Gastrocnemius medialis (tissue), 4 donors: ENCODE measurements around the gene CCDC33. TPM values are rescaled to one million over a fixed set of nuclear protein-coding genes. Genes with fewer than 3 reads are reported as not detected.

Source experiments
- ATAC-seq, 2 donors: fragments of 150-250 bp; one replicate each; pipeline ENCODE4 v1.9.1; 2016
- DNase-seq, 2 donors: peaks; one replicate each; pipeline ENCODE4 v3.0.0-alpha.2; 2019
- H3K27ac ChIP-seq, 4 donors: fragments of 200-600 bp; sonication (generic); 1 replicate in 1 of 4; 2 replicates in 3 of 4; pipeline ENCODE4 v1.5.1; 2016 to 2018; ENCODE audit warnings: mild to moderate bottlenecking in 2 of 4, moderate library complexity in 1 of 4
- H3K27me3 ChIP-seq, 3 donors: fragments of 200-600 bp; sonication (generic) in 2 of 3; 1 replicate in 1 of 3; 2 replicates in 2 of 3; pipeline versions ENCODE4 v1.5.1 to v1.6.0; 2016 to 2019; ENCODE audit warnings: mild to moderate bottlenecking in 1 of 3, moderate library complexity in 1 of 3
- H3K36me3 ChIP-seq, 2 donors: fragments of 200-600 bp; sonication (generic) in 1 of 2; one replicate each; pipeline ENCODE4 v1.5.1; 2017 to 2018
- H3K4me1 ChIP-seq, 2 donors: fragments of 200-600 bp; sonication (generic) in 1 of 2; one replicate each; pipeline ENCODE4 v1.5.1; 2016 to 2017; ENCODE audit warnings: mild to moderate bottlenecking in 2 of 2
- H3K4me3 ChIP-seq, 4 donors: fragments of 200-600 bp; sonication (generic) in 3 of 4; 1 replicate in 1 of 4; 2 replicates in 3 of 4; pipeline ENCODE4 v1.5.1; 2016 to 2019; ENCODE audit warnings: mild to moderate bottlenecking in 2 of 4
- H3K9me3 ChIP-seq, 3 donors: fragments of 200-600 bp; sonication (generic) in 2 of 3; 1 replicate in 1 of 3; 2 replicates in 2 of 3; pipeline ENCODE4 v1.5.1; 2016 to 2019
- CTCF ChIP-seq, 5 experiments: fragments of 450-650 bp in 3 of 5; fragments of 200-600 bp in 2 of 5; sonication (generic) in 2 of 5; IDR thresholded peaks in 4 of 5; conservative IDR thresholded peaks in 1 of 5; 1 replicate in 4 of 5; 2 replicates in 1 of 5; pipeline ENCODE4 v1.5.1; 2016 to 2019; ENCODE audit warnings: antibody characterized with exemption in 5 of 5, mild to moderate bottlenecking in 3 of 5, moderate library complexity in 3 of 5
- POLR2A ChIP-seq, 2 donors: fragments of 450-650 bp; IDR thresholded peaks; one replicate each; pipeline ENCODE4 v1.6.1; 2017; ENCODE audit warnings: antibody characterized with exemption in 2 of 2, mild to moderate bottlenecking in 2 of 2, moderate library complexity in 2 of 2
- in situ Hi-C, 4 donors: fragments of 200-750 bp; cut with MboI; loops; one replicate each; pipeline versions ENCODE4 v1.15.0 to v1.8.0; 2017; ENCODE audit warnings: low sequenced_read_pairs in 4 of 4
- intact Hi-C: fragments of 100-400 bp; cut with DNase I; formaldehyde crosslinking; loops from one replicate; pipeline ENCODE4 v1.15.1; 2023; ENCODE audit warnings: low total_unique reads
- total RNA-seq, 4 donors: library from RNA; depleted of rRNA; stranded (reverse); fragments of >200 nt; gene quantifications; one replicate each; pipeline versions ENCODE4 v1.1.0 to v1.2.3, GENCODE V29; 2016

CCDC33 gene
- total RNA-seq, 4 donors from 2014 or later, result not detected

DNA sequence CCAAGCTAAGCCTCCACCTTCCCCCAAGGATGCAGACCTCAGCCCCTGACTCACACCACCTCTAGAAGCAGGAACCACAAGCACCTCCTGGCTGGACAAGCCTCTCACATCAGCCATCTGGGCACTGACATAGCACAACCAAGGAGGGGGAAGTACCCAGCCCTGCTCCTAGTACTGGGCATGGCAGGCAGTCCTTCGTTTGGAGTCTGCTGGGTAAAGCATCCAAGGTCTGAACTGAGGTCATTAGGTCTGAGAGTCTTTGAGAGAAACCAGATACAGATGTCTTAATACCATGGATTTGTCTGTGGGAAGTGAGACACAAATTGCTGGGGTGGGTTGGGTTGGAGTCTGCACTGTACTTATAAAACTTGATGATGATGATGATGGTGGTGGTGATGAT, 61.8 kb downstream of the CCDC33 start:
- Histone ChIP-seq H3K9me3 (no peaks in the 10 kb centered on the region), H3K36me3 (no peaks in the 10 kb centered on the region), H3K27me3 (peaks cover 0 to 13% (median 4%) of the 10 kb centered on the region in 3 donors), H3K27ac (no peak overlapping the region), H3K4me3 (no peak overlapping the region), H3K4me1 (no peaks in the 10 kb centered on the region)
- in situ Hi-C loops, result no loop called here
- no peak for TF ChIP-seq POLR2A (IDR thresholded peaks at IDR 0.05)
- no peak for TF ChIP-seq CTCF (IDR thresholded peaks at IDR 0.05 in 4 of 5, conservative IDR thresholded peaks at IDR 0.05 in 1 of 5)
- intact Hi-C loops, result no loop called here
- DNase-seq (no peak), ATAC-seq (peak in 1 of 2 donors; percentile 6)

- H3K4me3 ChIP-seq, result no peak overlapping the region
- TF ChIP-seq POLR2A (IDR thresholded peaks at IDR 0.05) (no peak), CTCF (IDR thresholded peaks at IDR 0.05 in 4 of 5, conservative IDR thresholded peaks at IDR 0.05 in 1 of 5) (no peak)
- H3K9me3 ChIP-seq, result no peaks in the 10 kb centered on the region
- no peak overlapping the region for H3K27ac ChIP-seq
- in situ Hi-C loops, result loop anchor here in 2 of 4 donors (10.0 to 25.0 kb wide), 2 partner anchors 165 to 338 kb away; partner anchors contain the start of gene ISLR2 (in 1 of the 2)
- H3K27me3 ChIP-seq, result peaks cover 0 to 7% (median 6%) of the 10 kb centered on the region in 3 donors
- ATAC-seq (no peak), DNase-seq (no peak)
- intact Hi-C loops, result no loop called here
- H3K4me1 ChIP-seq, result no peaks in the 10 kb centered on the region
- no peaks in the 10 kb centered on the region for H3K36me3 ChIP-seq
Measured at GRCh38 chr15:74300057-74300795, 64.1 kb downstream of the CCDC33 start.

- Histone ChIP-seq H3K9me3 (no peaks in the 10 kb centered on the region), H3K27me3 (peaks cover 4 to 15% (median 9%) of the 10 kb centered on the region in 3 donors), H3K36me3 (no peaks in the 10 kb centered on the region), H3K27ac (no peak overlapping the region), H3K4me3 (no peak overlapping the region), H3K4me1 (no peaks in the 10 kb centered on the region)
- intact Hi-C loops (no loop called here), in situ Hi-C loops (loop anchor here in 2 of 4 donors (10.0 to 25.0 kb wide), 2 partner anchors 167 to 339 kb away; partner anchors contain the start of gene ISLR2 (in 1 of the 2))
- DNase-seq, result no peak
- no peak for ATAC-seq
- no peak for TF ChIP-seq POLR2A (IDR thresholded peaks at IDR 0.05)
- no peak for TF ChIP-seq CTCF (IDR thresholded peaks at IDR 0.05 in 4 of 5, conservative IDR thresholded peaks at IDR 0.05 in 1 of 5)
Measured at GRCh38 chr15:74301583-74302361, 65.6 kb downstream of the CCDC33 start.

GRCh38 chr15:74302821-74303359, 66.8 kb downstream of the CCDC33 start:
- peak; percentile 38 to 62 (median 56) for TF ChIP-seq CTCF (IDR thresholded peaks at IDR 0.05 in 4 of 5, conservative IDR thresholded peaks at IDR 0.05 in 1 of 5)
- TF ChIP-seq POLR2A (IDR thresholded peaks at IDR 0.05), result no peak
- H3K9me3 ChIP-seq, result no peaks in the 10 kb centered on the region
- no peak for ATAC-seq
- no peak overlapping the region for H3K27ac ChIP-seq
- no peak for DNase-seq
- H3K4me1 ChIP-seq, result no peaks in the 10 kb centered on the region
- H3K36me3 ChIP-seq, result no peaks in the 10 kb centered on the region
- intact Hi-C loops (no loop called here), in situ Hi-C loops (loop anchor here in 2 of 4 donors (10.0 to 25.0 kb wide), 2 partner anchors 168 to 341 kb away; partner anchors contain the start of gene ISLR2 (in 1 of the 2))
- H3K4me3 ChIP-seq, result no peak overlapping the region
- peaks cover 6 to 15% (median 12%) of the 10 kb centered on the region in 3 donors for H3K27me3 ChIP-seq
